Endometrium (tissue), 2 donors: ENCODE data around the gene ACAD10.
"Not testable (repeated sequence)": the region's sequence is repeated elsewhere in the genome, so short reads cannot be mapped to it uniquely, and the experiment has no call there.

ENCODE experiments used
- FAIRE-seq: peaks from 2 replicates; lab custom pipeline; 2012; peaks lifted over from hg19 to GRCh38; lab: Jason Lieb, UNC
- donor health status: control.
- donor health status: control.

The ACAD10 gene

DNA sequence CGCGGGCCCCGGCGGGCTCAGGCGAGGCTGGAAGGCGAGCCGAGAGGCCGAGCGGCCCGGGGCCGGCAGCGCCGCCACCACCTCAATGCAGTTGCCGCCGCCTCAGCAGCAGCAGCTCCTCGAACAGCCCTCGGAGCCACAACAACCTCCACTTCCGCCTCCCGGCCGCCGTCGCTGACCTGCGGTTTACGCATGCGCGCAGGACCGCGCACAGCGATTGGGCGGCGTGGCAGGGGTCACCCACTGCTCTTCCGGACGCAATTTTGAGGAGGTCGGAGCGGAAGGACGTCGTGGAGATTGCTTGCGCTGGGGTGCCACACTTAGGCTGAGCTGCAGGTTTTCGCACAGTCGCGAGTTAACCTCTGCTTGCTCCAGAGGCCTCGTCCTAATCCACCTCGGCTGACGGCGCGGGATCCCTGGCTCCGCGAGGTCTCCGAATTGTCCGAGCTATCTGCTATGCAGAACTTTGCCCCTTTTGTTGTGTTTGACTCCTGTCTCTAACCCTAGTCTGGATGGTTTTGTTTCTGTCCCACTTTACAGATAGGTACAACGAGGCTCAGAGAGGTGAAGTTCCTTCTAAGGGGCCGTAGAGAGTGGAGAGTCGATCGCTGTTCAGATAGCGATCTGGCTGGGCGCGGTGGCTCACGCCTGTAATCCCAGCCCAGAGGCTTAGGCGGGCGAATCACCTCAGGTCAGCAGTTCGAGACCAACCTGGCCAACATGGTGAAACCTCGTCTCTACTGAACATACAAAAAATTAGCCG, at the start of gene ACAD10, which contains the start of gene BRAP:
TSS of gene ACAD10 (plus strand) at position 243 of the 763 bp plus-strand sequence. CDS start 6,657 bp downstream, outside the sequence.
TSS of gene BRAP (minus strand) at position 146 of the 763 bp plus-strand sequence. CDS start 164 bp downstream, outside the sequence.
- FAIRE-seq = peak; percentile 43

DNA sequence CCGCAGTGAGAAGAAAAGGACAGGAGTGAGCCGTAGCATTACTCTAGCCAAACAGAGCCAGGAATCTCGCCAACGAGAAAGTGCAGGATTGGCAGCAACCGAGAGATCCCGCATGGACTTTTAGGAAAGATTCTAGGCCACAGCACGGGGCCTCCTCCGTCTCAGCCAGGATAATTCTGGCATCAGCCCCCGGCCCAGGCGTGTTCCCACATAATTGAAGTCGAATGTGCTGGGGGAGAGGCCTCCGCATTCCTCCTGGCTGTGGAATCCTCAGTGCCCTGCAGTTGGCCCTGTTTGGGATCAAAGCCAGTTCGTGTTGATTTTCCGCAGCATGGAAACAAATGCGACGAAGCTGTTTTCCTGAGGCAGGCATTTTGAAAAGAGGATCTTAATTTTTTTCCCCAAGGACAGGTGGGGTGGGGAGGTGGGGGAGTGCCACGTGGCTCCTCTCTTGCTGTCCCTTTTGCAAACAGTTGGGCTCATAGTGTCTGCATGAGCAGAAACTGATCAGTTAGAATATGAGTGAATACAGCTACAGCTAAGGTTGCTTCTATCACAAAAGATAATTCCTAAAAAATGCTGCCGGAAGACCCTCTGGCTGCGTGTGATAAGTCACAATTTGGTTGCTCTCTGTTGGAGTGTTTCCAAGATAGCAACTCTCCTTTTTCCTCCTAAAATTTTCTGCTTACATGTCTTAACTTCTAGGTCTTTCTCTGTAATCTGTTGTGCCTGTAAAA, 49.5 kb upstream of the ACAD10 start:
- FAIRE-seq = no peak

DNA sequence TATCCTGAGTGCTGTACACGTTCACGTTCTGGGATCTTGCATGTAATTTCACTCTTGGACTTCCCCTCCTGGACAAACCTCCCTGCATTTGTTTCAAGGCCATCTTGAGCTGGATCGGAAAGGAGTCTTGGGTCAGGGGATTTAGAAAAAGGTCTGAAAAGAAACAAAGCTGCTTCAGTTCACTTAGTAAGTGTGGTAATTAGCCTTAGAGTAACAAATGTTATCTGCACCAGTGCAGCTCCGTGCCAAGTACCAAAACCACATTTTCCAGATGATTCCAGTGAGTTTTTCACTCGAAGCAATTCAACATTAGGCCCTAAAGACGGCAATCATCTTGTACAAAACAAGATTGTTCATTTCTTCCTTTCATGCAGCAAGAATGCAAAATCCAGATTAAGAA, 47.3 kb upstream of the ACAD10 start:
- FAIRE-seq = no peak

DNA sequence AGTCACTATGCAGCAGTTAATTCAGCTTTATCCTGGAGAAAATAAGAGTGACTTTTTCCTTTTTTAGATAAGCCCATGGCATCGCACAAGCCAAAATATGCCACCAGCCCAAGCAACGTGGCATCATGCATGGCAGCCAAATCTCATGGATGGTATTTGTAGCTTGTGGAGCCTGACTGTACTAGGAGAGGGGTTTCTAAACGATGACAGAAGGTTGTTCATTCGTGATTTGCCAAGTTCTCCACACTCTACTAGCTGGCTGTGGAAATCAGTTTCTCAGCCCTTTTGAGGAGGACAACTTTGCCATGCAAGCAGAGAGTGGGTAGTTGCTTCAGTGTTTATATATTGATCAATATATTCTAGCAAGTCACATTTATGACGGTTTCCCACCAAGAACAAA, 45.3 kb upstream of the ACAD10 start:
- no peak for FAIRE-seq

DNA sequence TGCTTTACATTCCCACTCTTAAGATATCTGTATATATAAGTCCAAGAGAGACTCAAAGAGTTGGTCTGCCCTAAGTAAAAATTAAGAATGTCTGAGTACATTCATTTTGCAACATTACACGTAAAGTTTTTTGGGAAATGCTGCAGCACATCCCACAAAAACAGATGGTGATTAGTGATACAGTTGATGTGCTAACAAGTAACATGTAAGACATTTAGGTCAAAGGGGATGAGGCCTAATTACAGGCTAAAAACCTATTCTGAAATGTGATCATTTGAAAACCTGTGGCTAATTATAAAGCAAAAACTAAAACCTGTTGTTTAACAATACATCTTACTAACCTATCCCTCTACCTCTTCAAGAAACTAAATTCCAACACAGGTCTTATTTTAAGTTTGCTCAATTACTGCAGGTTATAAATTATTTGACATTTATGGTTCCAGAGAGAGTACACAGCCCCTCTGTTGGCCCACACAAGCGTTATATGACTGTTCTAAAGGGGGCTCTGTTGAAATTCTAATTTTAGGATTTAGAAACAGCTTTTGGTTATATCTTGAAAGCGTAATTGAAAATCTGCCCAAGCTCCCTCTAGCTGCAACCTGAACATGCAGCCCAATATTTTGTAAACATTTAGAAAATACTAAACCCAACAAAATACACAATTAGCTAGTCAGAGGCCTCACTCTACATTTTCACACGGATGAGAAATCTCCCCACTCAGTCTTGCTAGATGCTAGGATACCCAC, 43.0 kb upstream of the ACAD10 start:
- no peak for FAIRE-seq

DNA sequence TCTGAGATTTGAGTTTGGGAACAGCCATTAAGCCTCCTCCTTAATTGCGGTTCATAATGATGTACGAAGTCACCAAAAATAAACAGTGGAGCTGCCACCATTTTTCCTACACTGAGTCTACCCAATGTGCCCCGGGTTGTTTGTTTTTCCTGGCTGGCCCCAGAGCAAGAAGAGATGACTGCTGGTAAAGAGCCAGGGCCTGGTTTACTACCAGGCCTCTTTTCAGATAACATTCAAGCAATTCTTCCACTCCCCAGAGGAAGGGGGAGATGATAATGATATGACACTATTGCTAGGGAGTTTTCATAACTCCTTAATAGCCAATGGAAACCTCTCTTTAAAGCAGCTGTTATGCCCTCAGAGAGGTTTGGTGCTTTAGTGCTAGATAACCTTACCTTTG, 42.4 kb upstream of the ACAD10 start:
- FAIRE-seq = no peak

DNA sequence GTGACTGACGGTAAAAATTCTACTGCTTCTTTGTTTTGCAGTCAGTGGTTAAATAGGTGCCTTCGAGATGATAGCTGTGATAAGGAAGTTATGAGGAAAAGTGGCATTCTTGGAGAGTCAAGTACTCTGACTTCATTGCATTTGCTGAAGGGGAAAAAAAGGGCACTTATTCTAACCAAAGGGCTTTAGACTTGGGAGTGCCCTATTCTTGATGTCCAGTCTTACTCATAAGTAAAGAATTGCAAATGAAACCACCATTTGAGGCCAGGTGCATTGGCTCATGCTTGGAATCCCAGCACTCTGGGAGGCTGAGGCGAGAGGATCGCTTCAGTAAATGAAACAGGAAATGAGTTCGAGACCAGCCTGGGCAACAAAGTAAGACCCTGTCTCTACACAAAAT, 40.4 kb upstream of the ACAD10 start:
- no peak for FAIRE-seq

DNA sequence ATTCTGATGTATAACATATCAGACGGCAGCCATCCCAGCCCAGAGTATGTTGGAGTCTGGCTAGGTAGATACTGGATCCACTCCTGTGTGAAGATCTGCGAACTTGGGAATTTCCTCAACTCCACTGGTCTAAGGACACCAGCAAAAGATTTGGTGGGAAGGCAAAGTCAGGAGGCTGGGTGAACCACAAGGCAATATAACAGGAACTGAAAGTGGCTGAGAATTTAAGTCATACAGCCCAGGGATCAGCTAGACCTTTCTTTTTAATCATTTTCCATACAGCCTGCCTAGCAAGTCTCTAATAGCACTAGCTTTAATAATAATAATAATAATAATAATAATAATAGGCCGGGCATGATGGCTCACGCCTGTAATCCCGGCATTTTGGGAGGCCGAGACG, 34.9 kb upstream of the ACAD10 start:
- FAIRE-seq = no peak

DNA sequence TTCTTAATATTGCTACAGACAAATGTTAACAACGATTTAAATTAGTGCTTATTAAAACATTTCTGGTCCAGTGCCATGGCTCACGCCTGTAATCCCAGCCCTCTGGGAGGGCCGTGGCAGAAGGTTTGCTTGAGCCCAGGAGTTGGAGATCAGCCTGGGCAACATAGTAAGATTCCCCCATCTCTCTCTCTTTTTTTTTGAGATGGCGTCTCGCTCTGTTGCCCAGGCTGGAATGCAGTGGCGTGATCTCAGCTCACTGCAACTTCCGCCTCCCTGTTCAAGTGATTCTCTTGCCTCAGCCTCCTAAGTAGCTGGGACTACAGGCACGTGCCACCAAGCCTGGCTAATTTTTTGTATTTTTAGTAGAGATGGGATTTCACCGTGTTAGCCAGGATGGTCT, 33.3 kb upstream of the ACAD10 start:
- FAIRE-seq = not testable (repeated sequence)

DNA sequence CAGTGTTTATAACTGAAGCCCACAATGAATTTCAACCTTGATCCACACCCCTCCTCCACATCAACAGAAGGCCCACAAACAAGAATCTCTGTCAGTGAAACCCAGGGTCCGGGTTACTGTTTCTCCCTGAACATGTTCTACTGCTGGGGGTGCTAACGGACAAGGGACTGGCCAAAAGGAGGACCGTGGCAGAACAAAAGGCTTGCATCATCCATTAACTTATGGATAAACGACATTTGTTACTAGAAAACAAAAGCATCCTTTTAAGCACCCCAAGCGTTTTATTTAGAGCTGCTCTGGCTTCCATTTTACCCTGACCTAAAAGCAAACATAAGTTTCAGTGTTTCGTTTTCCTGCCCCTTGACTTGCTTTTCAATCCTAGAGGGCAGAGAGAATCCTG, 32.3 kb upstream of the ACAD10 start:
- no peak for FAIRE-seq

DNA sequence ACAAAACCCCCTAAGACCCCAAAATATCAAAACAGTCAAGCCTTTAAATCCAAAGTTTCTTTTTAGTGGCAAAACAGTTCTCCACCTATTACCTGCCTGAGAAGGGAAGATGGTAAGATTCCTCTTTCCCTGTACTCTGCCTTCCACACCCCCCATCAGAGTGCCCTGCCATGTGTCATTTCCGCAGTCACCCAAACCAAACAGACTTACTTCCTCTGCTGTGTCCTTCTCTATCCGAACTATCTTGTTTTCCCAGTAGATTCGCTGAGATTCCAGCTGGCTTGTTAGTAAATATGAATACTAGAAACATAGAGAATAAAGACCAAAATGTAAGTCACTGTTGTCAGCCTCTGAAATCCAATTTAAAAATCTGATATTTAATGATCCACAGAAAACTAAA, 30.5 kb upstream of the ACAD10 start:
- FAIRE-seq = no peak

DNA sequence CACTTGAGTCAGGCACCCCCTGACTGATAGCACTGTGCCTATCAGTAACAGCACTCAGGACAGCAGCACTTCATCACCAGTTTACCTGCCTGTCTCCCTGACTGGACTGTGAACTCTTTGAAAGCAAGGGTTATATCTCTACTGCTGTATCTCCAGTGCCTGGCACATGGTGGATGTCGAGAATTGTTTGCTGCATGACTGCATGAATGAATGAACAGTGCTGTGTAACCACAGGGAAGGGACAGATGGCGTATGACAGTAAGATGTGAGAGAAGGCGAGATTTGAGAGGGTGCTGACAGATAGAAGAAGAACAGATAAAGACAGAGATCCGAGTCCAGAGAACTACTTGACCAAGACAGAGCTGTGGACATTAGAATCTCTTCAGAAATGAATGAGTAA, 29.8 kb upstream of the ACAD10 start:
- FAIRE-seq = no peak

DNA sequence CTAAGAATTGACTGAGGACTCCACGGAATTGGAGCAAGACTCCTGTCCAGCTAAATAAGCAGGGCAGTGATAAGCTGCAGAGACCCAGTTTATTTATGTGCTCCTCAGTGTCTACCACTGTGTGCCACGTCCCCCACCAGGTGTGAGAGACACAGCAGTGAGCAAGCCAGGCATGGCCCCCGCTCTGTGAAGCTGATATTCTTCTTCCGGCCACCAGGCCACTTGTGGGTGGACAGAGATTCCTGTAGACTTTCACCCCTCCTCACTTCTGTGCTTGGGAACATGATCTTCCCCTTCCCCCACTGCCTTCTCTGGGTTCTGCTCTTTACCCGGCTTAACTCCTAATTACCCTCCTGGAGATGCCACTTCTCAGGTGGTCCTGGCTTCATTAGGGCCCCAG, 21.4 kb upstream of the ACAD10 start:
- no peak for FAIRE-seq

DNA sequence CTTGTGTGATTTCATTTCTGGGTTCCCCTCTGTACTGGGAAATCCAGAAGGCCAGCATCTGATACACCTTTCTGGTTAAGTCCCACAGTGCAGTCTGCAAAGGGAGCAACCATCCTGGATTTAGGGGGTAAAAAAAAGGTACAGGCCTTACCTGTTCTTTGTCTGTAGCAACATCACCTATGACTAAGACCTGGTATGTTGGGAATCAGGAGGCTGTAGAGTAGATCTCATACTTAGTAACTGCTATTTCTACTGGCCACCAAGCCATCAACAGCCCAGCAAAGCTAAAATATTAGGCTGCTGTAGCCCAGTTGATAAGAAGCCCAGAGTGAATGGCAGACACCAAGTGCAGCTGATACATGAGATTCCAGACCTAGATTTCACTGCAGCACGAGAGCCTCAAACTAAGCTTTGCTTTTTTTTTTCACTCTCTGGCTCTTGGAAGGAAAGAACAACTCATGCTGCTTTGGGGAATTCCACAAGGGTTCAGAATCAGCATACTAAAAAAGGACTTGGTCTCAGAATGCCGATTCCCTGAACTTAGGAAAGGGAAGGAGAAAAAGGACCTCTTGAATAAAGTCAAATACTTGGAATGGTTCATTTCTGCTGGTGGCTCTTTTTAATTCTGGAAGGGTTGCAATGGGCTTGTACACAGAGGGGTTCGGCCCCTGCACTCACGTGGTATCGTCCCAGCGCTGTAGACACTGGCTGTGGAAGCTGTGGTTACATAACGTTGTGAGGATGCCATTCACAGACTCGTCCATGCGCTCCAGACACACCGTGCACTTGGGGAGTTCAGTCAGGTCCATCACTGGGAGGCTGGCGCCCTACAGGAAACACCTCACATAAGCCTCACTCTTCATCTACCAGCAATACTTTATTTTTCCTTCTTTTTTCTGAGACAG, 20.6 kb upstream of the ACAD10 start:
- FAIRE-seq = no peak

DNA sequence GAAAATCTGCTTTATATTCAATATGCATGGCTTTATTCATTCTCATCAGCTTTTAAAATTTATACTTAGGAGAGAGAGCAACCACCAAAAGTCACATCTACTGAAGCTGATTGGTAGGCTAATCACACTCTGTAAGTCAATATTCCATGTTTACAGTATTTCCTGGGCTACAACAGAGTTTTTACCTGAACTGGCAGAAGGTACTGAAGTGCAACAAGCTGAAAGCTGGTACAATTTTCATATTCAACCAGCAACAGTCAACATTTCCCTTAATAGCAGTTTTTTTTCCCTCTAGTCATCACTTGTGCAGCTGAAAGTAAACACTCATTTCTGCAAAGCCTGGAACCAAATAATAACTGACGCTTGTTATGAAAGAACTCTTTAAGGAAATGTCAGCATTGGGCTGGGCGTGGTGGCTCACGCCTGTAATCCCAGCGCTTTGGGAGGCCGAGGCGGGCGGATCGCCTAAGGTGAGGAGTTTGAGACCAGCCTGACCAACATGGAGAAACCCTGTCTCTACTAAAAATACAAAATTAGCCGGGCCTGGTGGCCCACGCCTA, 13.0 kb upstream of the ACAD10 start:
- no peak for FAIRE-seq

DNA sequence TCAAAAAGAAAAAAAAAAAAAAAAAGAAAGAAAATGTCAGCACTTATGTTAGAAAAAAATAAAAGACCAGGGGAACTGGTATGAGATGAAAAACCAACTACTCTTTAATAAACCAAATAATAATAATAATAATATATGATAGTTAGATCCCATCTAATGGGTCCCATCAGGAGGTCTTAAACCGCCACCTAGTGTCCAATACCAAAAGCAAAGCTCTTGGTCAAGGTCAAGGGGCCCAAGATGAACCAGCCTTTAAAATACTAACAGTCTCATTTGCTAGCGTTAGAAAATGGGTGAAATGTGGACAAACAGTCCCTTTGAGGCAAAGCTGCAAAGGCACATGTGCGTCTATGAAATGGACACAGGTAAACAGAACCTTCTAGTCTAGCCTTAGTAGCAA, 12.3 kb upstream of the ACAD10 start:
- no peak for FAIRE-seq

DNA sequence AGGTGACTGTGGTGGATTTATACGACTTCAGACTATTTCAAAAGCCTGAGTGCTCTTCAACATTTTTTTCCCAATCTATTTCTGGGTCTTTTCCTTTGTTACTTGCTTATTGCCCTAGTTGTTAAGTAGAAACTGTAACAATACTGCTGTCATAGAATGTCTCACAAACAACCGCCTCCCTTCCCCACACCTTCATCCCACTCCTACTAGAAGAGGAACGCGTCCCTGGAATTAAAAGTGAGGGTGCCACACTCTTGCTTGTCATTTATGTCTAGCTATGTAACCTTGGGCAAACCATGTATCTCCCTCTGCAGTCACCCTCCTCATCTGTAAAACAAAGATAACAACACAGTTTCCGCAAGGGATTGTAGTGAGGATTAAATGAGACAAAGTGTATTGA, 8.7 kb upstream of the ACAD10 start:
- no peak for FAIRE-seq

DNA sequence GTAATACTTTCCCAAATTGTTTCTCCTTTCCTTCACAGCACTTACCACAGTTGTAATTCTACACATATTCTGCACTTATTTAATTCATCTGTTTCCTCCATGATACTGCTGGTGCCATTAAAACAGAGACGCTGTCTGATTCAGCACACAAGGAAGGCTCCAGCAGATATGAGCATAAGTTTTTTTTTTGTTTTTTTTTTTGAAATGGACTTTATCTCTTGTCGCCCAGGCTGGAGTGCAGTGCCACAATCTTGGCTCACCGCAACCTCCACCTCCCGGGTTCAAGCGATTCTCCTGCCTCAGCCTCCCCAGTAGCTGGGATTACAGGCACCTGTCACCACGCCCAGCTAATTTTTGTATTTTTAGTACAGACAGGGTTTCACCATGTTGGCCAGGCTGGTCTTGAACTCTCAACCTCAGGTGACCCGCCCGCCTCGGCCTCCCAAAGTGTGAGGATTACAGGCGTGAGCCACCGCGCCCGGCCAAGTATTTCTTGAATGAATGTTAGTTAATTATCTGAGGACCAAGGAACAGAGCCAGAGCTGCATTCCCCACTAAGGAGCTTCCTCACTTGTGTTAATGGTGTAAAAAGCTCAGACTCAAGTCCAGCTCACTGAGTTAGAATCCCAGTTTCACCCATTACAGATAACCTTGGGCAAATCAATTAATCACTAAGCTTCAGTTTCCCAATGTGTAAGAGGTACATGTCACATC, 1.2 kb upstream of the ACAD10 start:
- FAIRE-seq = not testable (repeated sequence)

DNA sequence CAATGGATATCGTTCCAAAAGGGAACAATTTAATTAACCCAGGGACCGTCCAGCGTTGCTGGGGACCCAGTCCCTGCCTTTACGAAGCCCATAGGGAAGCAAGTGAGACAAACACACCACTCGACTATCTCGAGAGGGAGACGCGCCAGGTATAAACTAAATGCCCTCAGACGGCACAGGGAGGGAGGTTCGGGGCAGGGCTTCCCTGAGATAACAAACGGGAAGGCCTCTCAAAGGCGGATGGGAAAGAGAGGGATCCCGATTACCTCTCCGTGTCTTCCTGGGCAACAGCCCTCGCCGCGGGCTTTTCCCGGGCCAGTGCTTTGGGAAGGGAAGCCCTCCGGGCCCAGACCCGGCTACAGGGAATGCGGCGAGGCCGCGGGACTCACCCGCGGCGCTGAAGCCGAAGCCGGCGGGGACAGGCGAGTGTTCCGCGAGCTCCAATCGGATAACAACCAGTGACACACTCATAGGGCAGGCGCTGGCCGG, 487 bp upstream of the ACAD10 start:
- FAIRE-seq = no peak

DNA sequence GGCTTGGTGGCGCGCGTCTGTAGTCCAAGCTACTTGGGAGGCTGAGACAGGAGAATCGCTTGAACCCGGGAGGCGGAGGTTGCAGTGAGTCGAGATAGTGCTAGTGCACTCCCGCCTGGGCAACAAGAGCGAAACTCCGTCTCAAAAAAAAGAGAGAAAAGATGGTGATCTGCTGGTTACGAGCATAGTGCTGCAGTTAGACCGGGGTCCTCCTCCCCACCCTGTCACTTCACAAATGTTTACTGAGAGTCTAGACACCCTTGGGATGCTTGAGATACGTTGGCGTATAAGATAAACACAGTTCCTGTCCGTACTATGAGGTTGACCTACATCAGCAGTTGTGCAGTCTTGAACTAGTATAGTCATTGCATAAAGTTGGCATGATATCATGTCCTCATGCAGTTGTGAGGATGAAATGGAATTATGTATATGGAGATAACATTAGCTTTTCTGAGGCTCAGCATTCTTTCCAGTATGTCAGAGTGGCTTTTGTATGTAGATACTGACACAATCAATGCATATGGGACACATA, 787 bp downstream of the ACAD10 start:
- FAIRE-seq = no peak
